ENCODE results near the gene CHRNA4.

Gene CHRNA4

DNA sequence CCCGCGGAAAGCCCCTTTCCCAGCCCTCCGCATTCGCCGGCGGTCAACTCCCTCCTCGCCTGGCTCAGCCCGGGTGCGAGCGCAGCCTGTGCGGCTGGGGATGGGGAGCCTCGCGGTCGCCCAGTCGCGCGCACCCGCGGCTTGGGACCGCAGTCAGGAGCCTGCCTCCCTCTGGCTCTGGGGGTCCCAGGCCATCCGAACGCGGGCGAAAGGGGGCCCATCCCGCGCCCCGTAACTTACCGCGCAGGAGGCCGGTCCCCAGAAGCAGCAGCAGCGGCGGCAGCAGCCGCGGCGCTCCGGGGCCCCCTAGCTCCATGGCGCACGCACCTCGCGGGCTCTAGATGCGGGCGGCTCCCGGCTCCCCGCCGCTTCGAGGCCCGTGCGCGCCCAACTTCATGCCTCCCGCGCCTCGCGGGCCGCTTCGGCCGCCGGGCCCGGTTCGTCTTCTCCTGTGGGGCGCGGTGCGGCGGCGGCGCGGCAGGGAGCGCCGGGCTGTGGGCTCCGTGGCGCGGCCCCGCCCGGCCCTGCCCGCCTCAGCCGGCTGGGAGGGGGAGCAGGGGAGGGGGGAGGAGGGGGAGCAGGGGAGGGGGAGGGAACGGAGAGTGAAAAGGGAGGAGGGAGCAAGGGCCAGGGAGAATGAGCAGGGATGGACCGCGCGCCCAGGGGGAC, at the start of gene CHRNA4:
Gene CHRNA4, minus strand, starts transcription at position 500 of the 669 bp plus-strand sequence. Its CDS starts 184 bp downstream, at position 316.
- DNase-seq = no peak

DNA sequence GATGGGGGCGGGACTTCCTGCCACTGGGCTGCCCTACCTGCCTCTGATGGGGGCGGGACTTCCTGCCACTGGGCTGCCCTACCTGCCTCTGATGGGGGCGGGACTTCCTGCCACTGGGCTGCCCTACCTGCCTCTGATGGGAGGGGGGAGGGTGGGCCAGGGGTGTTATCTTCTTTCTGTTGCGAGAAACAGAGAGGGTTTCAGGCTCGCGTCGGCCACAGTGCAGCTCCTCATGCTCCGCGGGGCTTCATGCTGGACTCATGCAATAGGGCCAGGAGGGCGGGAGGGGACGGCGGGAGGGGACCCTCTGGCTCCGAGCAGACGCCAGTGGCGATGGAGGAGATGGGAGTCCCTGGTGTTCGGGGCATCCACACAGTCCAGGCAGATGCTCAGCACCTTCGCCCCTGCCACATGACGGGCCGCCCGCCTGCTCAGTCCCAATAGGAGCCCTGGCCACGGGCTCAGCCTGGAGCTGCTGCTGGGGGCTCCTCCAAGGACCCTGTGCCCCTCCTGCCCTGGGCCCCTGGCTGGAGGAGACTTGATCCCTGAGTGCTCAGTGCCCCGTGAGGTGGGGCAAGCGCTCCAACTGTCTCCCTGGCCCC, 48.8 kb upstream of the CHRNA4 start:
- DNase-seq = no peak

DNA sequence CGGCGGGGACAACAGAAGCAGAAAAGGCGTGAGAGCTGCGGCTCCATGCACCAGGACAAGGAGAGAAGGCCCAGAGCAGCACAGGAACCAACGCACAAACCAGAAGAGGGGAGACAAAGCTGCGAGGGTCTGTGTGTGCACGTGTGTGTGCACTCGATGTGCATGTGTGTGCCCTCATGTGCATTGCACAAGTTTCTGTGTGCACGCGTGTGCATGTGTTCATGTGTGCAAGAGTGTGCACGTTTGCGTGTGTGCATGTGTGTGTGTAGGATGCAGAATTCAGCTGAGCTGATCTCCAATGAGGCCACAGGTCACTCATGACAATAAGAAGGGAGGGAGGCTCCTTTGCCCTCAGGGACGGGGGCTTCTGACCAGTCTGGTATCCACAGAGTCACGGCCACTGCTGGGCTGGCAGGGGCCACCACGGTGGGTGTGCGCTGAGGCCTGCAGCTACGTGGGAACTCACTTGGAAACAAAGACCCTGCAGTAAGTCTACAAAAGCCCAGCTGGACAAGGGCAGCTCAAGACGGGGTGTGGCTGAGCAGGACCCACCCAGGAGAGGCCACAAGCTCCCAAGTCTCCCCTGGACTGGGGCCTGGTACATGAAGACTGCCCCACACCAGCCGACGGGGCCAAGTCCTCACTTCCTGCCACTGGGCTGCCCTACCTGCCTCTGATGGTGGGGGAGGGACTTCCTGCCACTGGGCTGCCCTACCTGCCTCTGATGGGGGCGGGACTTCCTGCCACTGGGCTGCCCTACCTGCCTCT, 48.1 kb upstream of the CHRNA4 start:
- DNase-seq = no peak

DNA sequence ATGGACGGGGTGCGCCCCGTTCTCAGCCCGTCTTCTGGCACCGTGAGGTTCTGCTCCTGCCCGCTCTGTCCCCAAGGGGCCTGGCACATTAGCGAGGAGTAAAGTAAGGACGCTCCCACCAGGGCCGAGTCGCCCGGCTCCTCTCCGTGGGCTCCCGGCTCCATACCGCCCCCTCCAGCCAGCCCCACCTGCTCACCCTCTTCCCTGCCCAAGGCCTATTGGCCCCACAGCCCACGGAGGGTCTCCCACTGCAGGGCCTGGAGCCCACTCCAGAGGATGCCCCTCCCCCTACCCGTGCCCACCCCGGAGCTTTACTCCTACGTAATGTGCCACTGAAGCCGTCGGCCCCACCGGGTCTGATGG, 47.5 kb upstream of the CHRNA4 start:
- DNase-seq = no peak

DNA sequence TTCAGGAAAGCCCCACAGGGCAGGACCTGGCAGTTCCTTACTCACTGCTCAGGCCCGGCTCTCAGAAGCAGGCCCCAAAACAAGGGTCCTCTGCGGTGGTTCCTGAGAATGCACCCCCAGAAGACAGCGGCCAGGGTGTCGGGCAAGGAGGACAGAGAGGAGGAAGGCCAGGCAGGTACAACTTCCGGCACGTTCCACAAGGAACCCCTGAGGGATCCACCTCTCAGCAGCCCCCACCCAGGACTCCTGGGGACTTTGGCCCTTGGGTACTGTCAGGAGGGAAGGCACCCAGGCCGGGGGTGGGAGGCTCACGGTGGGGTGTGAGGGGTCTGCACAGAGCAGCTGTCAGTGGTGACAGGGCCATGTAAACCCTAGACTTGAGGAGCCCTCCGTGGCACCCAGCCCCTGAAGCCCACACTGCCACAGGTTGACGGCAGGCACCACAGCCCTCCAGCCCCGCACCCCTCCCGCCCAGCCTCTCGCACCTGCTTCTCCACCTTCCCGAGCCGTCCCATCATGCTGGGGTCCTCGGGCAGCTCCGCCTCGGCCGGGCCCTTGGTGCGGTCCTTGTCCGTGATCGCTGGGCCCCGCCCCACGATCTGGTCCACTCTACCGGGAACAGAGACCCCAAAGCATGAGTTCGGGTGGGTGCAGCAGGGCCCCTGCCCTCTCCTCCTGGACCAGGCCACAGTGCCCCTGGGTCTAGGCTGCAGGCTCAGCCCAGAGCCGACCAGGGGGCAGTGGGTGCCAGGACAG, 47.0 kb upstream of the CHRNA4 start:
- DNase-seq = no peak

DNA sequence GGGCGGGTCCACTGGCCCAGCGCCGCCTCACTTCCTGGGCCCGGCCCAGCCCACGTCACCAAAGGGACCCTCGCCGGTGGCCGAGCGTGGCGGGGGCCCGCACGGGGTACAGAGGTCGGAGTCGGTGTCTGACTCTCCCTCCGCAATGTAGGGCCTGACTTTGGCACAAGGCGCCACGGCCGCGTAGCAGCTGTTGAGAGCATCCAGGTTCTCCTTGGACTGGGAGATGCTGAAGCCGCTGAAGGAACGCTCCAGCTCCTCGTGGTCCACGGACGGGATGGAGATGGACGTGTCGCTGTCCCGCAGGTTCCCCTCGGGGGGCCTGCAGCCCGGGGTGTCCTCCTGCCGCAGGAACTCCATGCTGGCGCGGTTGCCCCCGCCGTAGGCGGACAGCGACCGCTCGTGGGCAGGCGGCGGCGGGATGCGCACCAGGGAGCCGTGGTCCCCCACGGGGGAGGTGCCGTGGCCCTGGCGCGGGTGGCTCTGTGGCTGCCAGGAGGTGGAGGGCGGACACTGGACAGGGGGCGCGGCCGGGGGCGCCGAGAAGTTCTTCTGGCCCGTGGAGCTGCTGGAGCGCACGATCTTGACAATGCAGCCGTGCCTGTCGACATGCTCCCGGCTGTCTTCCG, 45.6 kb upstream of the CHRNA4 start:
- DNase-seq = no peak

DNA sequence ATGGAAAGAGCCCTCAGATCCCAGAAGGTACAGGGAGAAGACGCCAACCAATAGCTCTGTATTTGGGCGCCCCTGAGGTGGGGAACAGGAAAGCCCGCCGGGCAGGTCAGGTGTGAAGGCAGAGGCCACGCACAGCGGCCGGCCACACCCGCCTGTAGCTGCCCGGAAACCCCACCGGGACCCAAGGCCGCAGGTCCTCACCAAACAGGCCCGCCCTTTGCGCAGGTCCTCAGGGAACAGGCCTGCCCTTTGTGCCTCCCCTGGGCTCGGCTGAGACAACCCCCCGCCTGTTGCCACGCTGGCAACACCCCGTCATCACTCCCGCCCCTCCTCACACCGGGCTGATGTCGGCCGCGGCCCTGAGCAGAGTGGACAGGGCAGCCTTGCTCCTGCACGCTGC, 44.9 kb upstream of the CHRNA4 start:
- DNase-seq = no peak

DNA sequence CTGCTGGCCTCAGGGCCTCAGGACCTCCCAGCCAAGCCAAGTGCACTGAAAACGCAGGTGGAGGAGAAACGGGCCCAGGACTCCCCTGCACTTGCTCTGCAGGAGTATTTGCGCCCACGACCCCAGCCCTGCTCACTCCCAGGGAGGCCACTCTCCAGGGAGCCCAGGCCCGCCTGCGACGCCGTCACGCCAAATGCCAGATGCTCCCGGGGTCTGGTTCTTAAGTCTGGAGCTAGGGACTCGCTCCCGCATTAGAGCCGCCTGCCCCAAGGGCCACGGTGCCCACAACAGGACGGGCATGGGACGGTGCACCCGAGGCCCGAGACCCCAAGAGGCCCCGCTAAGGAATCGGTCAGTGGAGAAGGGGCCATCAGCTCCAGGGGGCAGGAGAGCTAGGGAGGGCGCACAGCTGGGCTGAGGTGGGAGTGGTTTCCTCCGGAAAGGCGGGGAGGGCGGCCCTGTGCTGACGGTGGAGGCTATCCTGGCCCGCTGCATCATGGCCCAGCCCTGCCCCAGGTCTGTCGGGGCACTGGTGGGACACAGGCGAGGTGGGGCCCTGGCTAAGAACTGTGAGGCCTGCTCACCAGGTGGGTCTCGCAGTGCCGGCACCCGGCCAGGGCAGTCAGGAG, 44.1 kb upstream of the CHRNA4 start:
- no peak for DNase-seq

DNA sequence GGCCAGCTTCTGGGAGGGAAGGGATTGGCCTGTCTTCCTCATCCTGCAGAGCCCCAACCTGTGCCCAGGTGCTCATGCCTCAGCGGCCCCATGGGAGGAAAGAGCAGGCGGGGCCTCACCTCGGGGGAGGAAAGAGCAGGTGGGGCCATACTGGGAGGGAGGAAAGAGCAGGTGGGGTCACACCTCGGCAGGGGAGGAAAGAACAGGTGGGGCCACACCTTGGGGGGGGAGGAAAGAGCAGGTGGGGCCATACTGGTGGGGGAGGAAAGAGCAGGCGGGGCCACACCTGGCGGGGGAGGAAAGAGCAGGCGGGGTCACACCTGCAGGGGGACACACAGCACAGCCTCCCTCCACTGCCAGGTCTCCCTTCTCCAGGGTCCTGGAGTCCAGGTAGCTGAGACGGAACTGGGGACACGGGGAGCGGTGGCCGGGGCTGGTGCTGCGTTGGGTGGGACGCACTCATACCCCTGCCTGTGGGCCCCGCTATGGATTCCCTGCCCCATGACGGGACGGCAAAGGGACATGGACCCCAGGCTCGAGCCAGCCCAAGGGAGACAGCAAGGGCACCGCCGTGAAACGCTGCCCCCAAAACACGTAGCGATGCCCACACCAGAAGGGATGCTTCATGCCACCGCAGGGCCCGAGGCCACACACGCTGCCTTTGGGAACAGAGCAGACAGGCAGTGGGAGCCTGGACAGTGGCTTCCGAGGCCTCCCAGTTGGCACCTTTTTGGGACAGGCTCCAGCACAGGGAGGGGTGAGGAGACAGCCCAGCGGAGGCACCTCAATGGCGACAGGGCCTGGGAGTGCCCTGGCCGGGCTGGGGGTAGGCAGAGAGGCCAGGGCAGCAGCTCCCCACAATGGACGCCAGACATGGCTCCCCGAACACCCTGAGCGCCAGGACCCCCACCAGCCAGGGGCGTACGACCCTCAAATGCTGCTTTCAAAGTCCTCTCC, 43.3 kb upstream of the CHRNA4 start:
- DNase-seq = no peak

DNA sequence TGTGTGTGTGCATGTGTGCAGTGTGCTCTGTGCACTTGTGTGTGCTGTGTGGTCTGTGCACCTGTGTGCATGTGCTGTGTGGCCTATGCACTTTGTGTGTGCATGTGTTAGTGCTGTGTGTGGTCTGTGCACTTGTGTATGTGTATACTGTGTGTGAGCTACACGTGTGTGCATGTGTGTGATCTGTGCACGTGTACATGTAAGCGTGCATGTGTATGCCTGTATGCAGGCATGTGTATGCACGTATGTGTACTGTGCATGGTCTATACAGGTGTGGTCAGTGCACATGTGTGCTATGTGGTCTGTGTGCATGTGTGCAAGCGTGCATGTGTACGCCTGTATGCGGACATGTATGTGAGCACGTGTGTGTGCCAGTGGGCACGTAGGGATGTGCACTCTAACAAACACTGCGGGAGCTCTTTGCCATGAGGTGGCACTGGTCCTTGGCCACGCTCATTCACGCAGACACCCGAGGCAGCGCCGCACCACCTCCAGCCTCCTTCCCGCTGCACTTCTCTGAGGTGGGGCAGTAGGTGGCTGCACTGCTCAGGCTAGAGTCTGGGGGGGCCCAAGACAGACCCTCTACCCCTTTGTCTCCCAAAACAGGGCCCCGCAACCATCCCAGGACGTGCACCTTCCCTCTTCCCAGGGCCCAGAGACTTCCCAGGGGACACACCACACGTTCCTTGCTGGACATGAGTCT, 42.4 kb upstream of the CHRNA4 start:
- DNase-seq = no peak

DNA sequence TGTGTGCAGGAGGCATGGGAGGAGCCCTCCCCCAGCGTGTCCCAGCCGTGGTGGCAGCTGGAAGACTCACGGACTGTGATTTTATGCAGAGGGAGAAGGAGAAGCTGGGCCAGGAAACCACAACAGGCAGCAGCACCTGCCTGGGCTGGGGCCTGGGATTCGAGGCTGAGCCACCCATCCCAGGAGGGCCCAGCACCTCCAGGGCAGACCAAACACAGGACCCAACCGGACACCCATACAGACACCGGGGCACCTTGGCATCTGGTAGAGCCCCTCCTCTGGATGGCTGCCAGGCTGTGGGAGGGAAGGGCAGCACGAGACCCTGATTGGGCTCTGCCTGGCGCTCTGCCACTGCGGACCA, 41.7 kb upstream of the CHRNA4 start:
- DNase-seq = no peak

DNA sequence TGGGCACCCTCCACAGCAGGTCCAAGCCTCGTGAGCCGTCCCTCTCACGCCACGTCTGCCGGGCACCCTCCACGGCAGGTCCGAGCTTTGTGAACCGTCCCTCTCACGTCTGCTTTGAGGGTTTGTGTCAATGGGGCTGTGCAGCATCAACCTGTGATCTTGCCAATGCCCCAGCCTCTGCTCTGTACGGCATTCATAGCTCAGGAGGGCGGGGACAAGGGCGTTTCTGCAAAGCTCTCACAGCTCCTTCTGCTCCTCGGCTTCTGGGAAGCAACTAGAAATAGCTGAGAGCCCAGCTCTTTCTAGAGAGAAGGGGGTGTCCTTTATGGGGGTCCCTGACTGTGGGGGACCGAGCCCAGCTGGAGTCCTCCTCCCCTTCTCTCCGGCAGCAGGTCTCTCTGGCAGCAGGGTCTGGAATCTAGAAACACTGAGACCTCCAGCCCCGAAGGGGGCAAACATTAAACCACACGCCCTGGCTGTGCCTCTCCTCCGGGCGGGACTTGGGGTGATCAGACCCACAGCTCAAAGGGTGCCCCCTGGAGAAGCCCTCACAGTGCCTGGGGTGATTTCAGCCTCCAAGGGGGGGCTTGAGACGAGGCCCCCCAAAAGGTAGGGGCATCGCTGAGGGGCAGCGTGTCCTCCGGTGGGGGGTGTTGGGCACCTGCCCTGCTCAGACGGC, 41.2 kb upstream of the CHRNA4 start:
- DNase-seq = no peak

DNA sequence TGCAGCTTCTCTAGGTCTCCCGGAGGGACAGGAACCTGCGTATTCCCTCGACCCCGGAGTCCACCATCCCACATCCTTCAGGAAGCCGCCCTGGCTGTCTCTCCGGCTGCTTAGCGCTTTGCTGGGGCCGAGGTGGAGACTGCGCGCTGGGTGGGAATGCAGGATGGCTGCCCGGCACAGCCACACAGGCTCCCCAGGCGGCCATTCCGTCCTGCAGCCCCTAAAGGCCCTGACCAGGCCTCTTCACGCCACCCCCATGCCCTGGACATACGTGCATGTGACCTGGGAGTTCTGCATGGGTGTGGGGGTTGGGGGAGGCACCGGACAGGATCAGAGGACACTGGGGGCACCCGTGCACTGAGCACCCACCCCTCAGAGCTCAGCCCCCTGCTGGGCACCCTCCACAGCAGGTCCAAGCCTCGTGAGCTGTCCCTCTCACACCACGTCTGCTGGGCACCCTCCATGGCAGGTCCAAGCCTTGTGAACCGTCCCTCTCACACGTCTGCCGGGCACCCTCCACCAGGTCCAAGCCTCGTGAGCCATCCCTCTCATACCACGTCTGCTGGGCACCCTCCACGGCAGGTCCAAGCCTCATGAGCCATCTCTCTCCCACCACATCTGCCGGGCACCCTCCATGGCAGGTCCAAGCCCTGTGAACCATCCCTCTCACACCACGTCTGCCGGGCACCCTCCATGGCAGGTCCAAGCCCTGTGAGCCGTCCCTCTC, 40.4 kb upstream of the CHRNA4 start:
- no peak for DNase-seq

DNA sequence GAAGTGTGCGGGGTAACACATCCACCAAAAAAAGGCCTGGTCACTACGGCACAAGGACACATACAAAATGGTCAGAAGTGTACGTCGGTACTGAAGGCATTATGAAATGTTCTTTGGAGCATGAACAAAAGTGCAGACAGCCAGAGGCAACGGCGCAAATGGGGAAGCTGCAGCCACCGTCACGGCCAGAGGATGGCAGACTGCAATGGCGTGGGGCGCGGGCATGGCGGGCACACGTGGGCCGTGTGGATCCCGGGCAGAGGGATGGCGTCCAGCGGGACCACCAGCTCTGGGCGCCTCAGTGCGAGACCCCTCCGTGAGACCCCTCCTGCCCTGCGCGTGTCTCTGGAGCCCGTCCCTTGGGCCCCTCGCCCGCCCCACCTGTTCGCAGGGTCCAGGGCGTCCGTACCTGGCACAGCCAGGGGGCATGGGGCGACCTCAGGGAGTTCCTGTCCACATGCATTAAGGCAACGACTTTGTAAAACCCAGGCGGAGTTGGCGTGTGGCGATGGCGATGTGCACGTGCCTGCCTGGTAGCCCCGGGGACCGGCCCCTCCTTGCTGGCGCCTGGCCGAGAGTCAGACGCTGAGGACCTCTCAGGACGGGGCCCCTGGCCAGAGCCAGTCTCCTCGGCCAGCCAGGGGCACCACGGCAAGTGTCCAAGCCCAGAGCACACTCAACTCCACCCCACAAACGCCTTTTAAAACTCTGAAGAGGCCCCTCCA, 39.5 kb upstream of the CHRNA4 start:
- no peak for DNase-seq

DNA sequence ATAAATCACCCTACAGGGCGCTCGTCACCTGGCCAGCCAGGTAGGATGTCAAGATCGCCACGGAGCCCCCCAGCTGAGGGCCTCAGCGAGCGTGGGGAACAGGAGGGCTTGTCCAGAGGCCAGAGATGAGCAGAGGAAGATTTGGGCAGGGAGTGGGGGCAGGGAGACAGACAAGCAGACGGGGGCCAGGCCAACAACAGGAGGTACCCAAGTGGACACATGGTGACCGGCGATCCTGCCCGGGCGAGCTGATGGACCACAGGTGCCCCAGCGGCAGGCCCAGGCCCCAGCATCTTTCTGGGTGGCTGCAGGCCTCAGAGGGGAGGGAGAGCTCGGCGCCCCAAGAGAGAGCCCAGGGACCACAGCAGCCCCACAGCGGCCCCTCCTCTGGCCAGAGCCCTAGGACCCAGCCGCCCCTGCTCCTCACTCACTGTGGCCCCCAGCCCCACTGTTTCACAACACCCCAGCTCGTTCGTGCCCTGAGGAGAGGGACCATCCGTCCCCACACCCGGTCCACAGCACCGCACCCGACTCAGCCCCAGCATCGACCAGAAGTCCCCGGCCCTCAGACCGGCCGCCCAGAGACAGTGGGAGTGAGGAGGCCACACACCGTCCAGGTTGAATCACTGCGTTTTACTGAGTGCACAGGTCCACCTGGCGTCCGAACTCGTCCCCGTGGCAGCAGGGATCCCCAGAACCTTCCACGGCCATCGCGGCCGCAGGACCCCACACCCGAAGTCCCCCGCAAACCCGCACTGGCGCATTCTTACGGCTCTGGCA, 38.6 kb upstream of the CHRNA4 start:
- DNase-seq = no peak

DNA sequence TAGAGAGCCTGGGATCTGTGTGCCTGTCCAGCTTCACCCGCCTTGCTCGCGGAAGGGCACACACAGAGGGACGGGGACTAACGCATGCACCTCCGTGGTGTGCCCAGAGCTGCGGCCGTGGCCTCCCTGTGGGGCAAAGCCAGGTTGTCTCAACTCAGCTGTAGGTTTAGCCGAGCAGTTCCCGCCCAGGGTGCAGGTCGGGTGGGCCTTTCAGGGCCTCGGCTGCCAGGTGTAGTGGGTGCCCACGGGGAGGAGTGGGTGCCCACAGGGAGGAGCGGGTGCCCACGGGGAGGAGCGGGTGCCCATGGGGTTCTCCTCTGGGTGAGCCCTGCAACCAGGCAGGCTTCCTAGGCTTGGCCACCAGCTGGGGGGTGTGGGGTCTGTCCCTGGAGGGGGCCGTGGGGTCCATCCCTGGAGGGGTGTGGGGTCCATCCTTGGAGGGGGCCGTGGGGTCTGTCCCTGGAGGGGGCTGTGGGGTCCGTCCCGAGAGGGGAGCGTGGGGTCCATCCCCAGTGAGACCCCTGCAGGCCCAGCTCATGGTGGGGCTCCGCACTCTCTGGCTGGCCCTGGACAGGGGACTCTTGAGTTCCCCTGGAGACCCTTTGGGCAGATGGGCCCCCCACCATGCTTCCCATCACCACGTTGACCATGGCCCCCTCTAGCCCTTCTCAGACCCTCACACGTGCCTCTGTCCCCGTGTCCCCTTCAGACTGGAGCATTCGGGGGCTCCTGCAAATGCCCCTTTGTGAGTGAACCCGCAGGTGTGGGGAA, 37.8 kb upstream of the CHRNA4 start:
- DNase-seq = no peak

DNA sequence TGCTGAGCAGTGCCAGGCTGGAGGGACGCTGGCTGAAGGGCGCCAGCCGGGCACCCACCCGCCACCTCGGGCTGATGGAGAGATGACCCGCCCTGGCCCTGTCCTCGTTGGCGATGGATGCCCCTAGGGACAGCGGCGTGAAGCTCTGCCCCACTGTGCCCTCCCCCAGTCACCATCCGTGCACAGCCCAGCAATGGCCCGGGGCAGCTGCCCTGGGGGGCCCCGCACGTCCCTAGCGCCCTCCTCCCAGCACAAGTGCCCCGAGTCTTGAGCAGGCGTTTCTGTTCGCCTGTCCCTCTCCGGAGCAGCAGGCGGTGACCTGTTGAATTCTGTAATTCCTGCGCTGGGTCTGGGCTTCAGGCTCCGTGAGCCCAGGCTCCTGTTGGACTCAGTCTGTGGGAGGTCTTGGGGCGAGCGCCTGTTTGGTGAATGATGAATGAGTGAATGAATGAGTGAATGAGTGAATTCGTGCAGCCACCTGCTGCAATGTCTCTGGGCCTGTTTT, 36.8 kb upstream of the CHRNA4 start:
- DNase-seq = no peak

All from NCI-H226 (cell line).